Fibroblast of lung (primary cell): Measurements from ENCODE around the gene ZNF25. TPM values are rescaled to one million over a fixed set of nuclear protein-coding genes. Genes with fewer than 3 reads are reported as not detected.
A peak's percentile ranks its signal among the peaks of the same experiment; 100 is the strongest.

Source experiments
- DNase-seq, 2 donors: peaks; one replicate each; pipeline versions ENCODE4 v3.0.0 to v3.0.0-alpha.2; 2010; ENCODE audit warnings: low read depth in 2 of 2
- H2AFZ ChIP-seq: 2 replicates; pipeline ENCODE4 v1.5.1; 2012; ENCODE audit warnings: low read length, control low read depth, inconsistent platforms
- H3K27ac ChIP-seq: 2 replicates; pipeline ENCODE4 v1.5.1; 2011; ENCODE audit warnings: low read length, control low read depth; ENCODE audit not compliant: insufficient read depth
- H3K27me3 ChIP-seq: 2 replicates; pipeline ENCODE4 v1.5.1; 2011; ENCODE audit warnings: mild to moderate bottlenecking, low read length; ENCODE audit not compliant: control insufficient read depth, insufficient read depth
- H3K36me3 ChIP-seq: 2 replicates; pipeline ENCODE4 v1.5.1; 2011; ENCODE audit warnings: low read length; ENCODE audit not compliant: control insufficient read depth, insufficient read depth
- H3K4me1 ChIP-seq: 2 replicates; pipeline ENCODE4 v1.5.1; 2011; ENCODE audit warnings: low read length; ENCODE audit not compliant: control insufficient read depth, insufficient read depth; ENCODE audit errors: extremely low read depth
- H3K4me2 ChIP-seq: 2 replicates; pipeline ENCODE4 v1.5.1; 2011; ENCODE audit warnings: low read length, control low read depth; ENCODE audit not compliant: insufficient read depth; ENCODE audit errors: extremely low read depth
- H3K4me3 ChIP-seq, 4 experiments: fragments of 200-600 bp in 1 of 4; sonication (generic) in 1 of 4; replicated peaks in 1 of 4; 2 replicates each; pipeline ENCODE4 v1.5.1; 2011 to 2016; ENCODE audit warnings: low read length in 4 of 4, low read depth in 3 of 4, mild to moderate bottlenecking in 3 of 4, control low read depth in 2 of 4, inconsistent platforms in 1 of 4, mixed read lengths in 1 of 4; ENCODE audit not compliant: insufficient read depth in 1 of 4; ENCODE audit errors: control extremely low read depth in 1 of 4
- H3K79me2 ChIP-seq: 2 replicates; pipeline ENCODE4 v1.5.1; 2012; ENCODE audit warnings: mild to moderate bottlenecking, low read length, inconsistent platforms; ENCODE audit not compliant: control insufficient read depth, insufficient read depth
- H3K9ac ChIP-seq: 2 replicates; pipeline ENCODE4 v1.5.1; 2011; ENCODE audit warnings: mild to moderate bottlenecking, low read length, control low read depth; ENCODE audit not compliant: insufficient read depth
- H3K9me3 ChIP-seq: 2 replicates; pipeline ENCODE4 v1.5.1; 2012; ENCODE audit warnings: low read depth, low read length; ENCODE audit not compliant: control insufficient read depth, insufficient read depth
- H4K20me1 ChIP-seq: 2 replicates; pipeline ENCODE4 v1.5.1; 2011; ENCODE audit warnings: low read length; ENCODE audit not compliant: control insufficient read depth, insufficient read depth; ENCODE audit errors: extremely low read depth
- EZH2 ChIP-seq: IDR thresholded peaks from 2 replicates; pipeline ENCODE4 v1.5.1; 2012; ENCODE audit warnings: low read length, control low read depth, mild to moderate bottlenecking; ENCODE audit errors: missing control alignments
- polyA plus RNA-seq, 2 donors: library from polyadenylated mRNA; depleted of rRNA in 1 of 2; stranded (reverse) in 1 of 2; unstranded in 1 of 2; fragments of >200 nt; gene quantifications; 2 replicates each; pipeline ENCODE4 v1.2.1, GENCODE V29; 2011 to 2012; ENCODE audit warnings: missing spikeins in 1 of 2
- total RNA-seq: library from RNA; depleted of rRNA; stranded (reverse); fragments of >200 nt; gene quantifications from 2 replicates; pipeline ENCODE4 v1.2.1, GENCODE V29; 2014
- TF ChIP-seq, protein P1 (sequence below), 2 donors: IDR thresholded peaks in 1 of 2; conservative IDR thresholded peaks in 1 of 2; 1 replicate in 1 of 2; 2 replicates in 1 of 2; pipeline ENCODE4 v1.5.1; 2011 to 2012; ENCODE audit warnings: low read length in 2 of 2, control low read depth in 1 of 2, inconsistent platforms in 1 of 2, low read depth in 1 of 2, mild to moderate bottlenecking in 1 of 2

ZNF25 gene
- total and polyA plus RNA-seq, 2 donors (not counting 1 experiment from before 2014, with no cell fraction given), result 12.0 to 18.5 TPM

GRCh38 chr10:37992083-37992482 is 15.6 kb upstream of the ZNF25 start:
- TF ChIP-seq, protein P1, sequence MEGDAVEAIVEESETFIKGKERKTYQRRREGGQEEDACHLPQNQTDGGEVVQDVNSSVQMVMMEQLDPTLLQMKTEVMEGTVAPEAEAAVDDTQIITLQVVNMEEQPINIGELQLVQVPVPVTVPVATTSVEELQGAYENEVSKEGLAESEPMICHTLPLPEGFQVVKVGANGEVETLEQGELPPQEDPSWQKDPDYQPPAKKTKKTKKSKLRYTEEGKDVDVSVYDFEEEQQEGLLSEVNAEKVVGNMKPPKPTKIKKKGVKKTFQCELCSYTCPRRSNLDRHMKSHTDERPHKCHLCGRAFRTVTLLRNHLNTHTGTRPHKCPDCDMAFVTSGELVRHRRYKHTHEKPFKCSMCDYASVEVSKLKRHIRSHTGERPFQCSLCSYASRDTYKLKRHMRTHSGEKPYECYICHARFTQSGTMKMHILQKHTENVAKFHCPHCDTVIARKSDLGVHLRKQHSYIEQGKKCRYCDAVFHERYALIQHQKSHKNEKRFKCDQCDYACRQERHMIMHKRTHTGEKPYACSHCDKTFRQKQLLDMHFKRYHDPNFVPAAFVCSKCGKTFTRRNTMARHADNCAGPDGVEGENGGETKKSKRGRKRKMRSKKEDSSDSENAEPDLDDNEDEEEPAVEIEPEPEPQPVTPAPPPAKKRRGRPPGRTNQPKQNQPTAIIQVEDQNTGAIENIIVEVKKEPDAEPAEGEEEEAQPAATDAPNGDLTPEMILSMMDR (conservative IDR thresholded peaks at IDR 0.05 in 1 of 2, IDR thresholded peaks at IDR 0.05 in 1 of 2; ENCODE audit: low read depth in 1 of 2, low read length in 2 of 2), result no peak
- no peak for TF ChIP-seq EZH2
- Histone ChIP-seq H3K79me2 (no peaks in the 10 kb centered on the region), H3K9me3 (no peaks in the 10 kb centered on the region), H3K36me3 (no peaks in the 10 kb centered on the region), H4K20me1 (no peaks in the 10 kb centered on the region), H3K27ac (no peak overlapping the region), H3K4me3 (no peak overlapping the region), H3K27me3 (no peaks in the 10 kb centered on the region), H3K4me2 (no peak overlapping the region), H3K9ac (no peak overlapping the region), H2AFZ (no peak overlapping the region), H3K4me1 (no peaks in the 10 kb centered on the region)
- no peak for DNase-seq

DNA sequence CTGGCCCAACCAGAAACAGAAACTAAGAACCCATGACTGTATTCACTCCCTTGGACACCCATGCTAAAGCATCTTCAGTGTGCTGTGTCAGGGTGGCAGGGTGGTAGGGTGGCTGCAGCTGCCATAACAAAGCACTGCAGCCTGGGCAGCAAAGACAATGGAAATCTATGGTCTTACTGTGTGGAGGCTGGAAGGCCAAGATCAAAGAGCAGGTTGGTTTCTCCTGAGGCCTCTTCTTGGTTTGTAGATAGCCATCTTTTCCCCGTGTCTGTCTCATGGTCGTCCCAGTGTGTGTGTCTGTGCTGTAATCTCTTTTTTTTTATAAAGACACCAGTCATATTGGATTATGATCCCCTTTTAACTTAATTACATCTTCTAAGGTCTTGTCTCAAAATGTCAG is 15.2 kb upstream of the ZNF25 start:
- H3K4me3 ChIP-seq, result no peak overlapping the region
- H3K27me3 ChIP-seq, result no peaks in the 10 kb centered on the region
- H3K4me1 ChIP-seq, result no peaks in the 10 kb centered on the region
- H3K9me3 ChIP-seq, result no peaks in the 10 kb centered on the region
- no peaks in the 10 kb centered on the region for H3K79me2 ChIP-seq
- H3K36me3 ChIP-seq, result no peaks in the 10 kb centered on the region
- H3K27ac ChIP-seq, result no peak overlapping the region
- no peak overlapping the region for H3K4me2 ChIP-seq
- H3K9ac ChIP-seq, result no peak overlapping the region
- no peak overlapping the region for H2AFZ ChIP-seq
- no peak for DNase-seq
- H4K20me1 ChIP-seq, result no peaks in the 10 kb centered on the region
- TF ChIP-seq, protein P1 (conservative IDR thresholded peaks at IDR 0.05 in 1 of 2, IDR thresholded peaks at IDR 0.05 in 1 of 2; ENCODE audit: low read depth in 1 of 2, low read length in 2 of 2), result no peak
- TF ChIP-seq EZH2, result no peak

DNA sequence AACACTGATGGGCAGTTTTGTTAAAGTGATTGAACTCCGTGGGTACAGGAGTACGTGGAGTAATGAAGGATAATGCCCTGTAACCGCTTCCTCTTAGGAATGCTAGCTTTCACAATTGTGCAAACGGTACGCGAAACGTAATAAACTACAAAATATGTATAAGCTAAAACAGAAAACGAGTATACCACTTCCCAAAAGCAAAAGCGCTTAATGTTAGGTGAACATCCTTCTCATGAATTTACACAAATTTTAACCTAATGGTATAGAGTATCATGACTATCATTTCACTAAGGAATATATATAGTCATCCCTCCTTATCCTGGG is 395 bp upstream of the ZNF25 start:
- peak overlapping the region; percentile 98 for H2AFZ ChIP-seq
- TF ChIP-seq, protein P1 (conservative IDR thresholded peaks at IDR 0.05 in 1 of 2, IDR thresholded peaks at IDR 0.05 in 1 of 2; ENCODE audit: low read depth in 1 of 2, low read length in 2 of 2), result no peak
- no peak for TF ChIP-seq EZH2
- H3K4me3 ChIP-seq, result peak overlapping the region; percentile 46 to 86 (median 72)
- H3K79me2 ChIP-seq, result peaks cover 5% of the 10 kb centered on the region
- H4K20me1 ChIP-seq, result no peaks in the 10 kb centered on the region
- no peaks in the 10 kb centered on the region for H3K27me3 ChIP-seq
- H3K36me3 ChIP-seq, result no peaks in the 10 kb centered on the region
- H3K9ac ChIP-seq, result no peak overlapping the region
- H3K27ac ChIP-seq, result no peak overlapping the region
- peaks cover 3% of the 10 kb centered on the region for H3K4me1 ChIP-seq
- H3K4me2 ChIP-seq, result peak overlapping the region; percentile 91
- no peaks in the 10 kb centered on the region for H3K9me3 ChIP-seq
- no peak for DNase-seq
